ENCODE results near the gene ZNF516.

Gene ZNF516

GRCh38 chr18:76522551-76522950 lies 27.5 kb upstream of the ZNF516 start:
- no peaks in the 10 kb centered on the region for H3K9me3 ChIP-seq (ENCODE audit: low read length)
- no peak overlapping the region for H2AFZ ChIP-seq (ENCODE audit: low read depth, low read length)
- H3K27me3 ChIP-seq (ENCODE audit: insufficient read depth, low read length), result no peaks in the 10 kb centered on the region
- peaks cover 50% of the 10 kb centered on the region for H3K4me1 ChIP-seq (ENCODE audit: insufficient read depth, low read length)
- no peak overlapping the region for H3K4me3 ChIP-seq (ENCODE audit: low read length)
- no peaks in the 10 kb centered on the region for H3K36me3 ChIP-seq (ENCODE audit: insufficient read depth, low read length)

GRCh38 chr18:76522122-76522503 lies 27.1 kb upstream of the ZNF516 start:
- Histone ChIP-seq H3K36me3 (ENCODE audit: insufficient read depth, low read length) (no peaks in the 10 kb centered on the region), H3K4me3 (ENCODE audit: low read length) (peak overlapping the region; percentile 17), H3K4me1 (ENCODE audit: insufficient read depth, low read length) (peaks cover 53% of the 10 kb centered on the region), H3K27me3 (ENCODE audit: insufficient read depth, low read length) (no peaks in the 10 kb centered on the region), H2AFZ (ENCODE audit: low read depth, low read length) (peak overlapping the region; percentile 61), H3K9me3 (ENCODE audit: low read length) (no peaks in the 10 kb centered on the region)

- Histone ChIP-seq H3K4me1 (ENCODE audit: insufficient read depth, low read length) (peaks cover 53% of the 10 kb centered on the region), H3K27me3 (ENCODE audit: insufficient read depth, low read length) (no peaks in the 10 kb centered on the region), H3K36me3 (ENCODE audit: insufficient read depth, low read length) (no peaks in the 10 kb centered on the region), H3K9me3 (ENCODE audit: low read length) (no peaks in the 10 kb centered on the region), H3K4me3 (ENCODE audit: low read length) (peak overlapping the region; percentile 17), H2AFZ (ENCODE audit: low read depth, low read length) (peak overlapping the region; percentile 61)
Measured at GRCh38 chr18:76521417-76522121, 26.5 kb upstream of the ZNF516 start.

GRCh38 chr18:76518860-76519538 lies 24.0 kb upstream of the ZNF516 start:
- Histone ChIP-seq H3K4me1 (ENCODE audit: insufficient read depth, low read length) (peaks cover 37% of the 10 kb centered on the region), H3K9me3 (ENCODE audit: low read length) (no peaks in the 10 kb centered on the region), H3K27me3 (ENCODE audit: insufficient read depth, low read length) (no peaks in the 10 kb centered on the region), H3K36me3 (ENCODE audit: insufficient read depth, low read length) (no peaks in the 10 kb centered on the region), H3K4me3 (ENCODE audit: low read length) (peak overlapping the region; percentile 66), H2AFZ (ENCODE audit: low read depth, low read length) (peak overlapping the region; percentile 81)

GRCh38 chr18:76518123-76518859 lies 23.2 kb upstream of the ZNF516 start:
- Histone ChIP-seq H3K4me1 (ENCODE audit: insufficient read depth, low read length) (peaks cover 37% of the 10 kb centered on the region), H3K36me3 (ENCODE audit: insufficient read depth, low read length) (no peaks in the 10 kb centered on the region), H3K4me3 (ENCODE audit: low read length) (peak overlapping the region; percentile 66), H3K9me3 (ENCODE audit: low read length) (no peaks in the 10 kb centered on the region), H2AFZ (ENCODE audit: low read depth, low read length) (peak overlapping the region; percentile 81), H3K27me3 (ENCODE audit: insufficient read depth, low read length) (no peaks in the 10 kb centered on the region)

GRCh38 chr18:76515576-76515975 lies 20.5 kb upstream of the ZNF516 start:
- Histone ChIP-seq H2AFZ (ENCODE audit: low read depth, low read length) (no peak overlapping the region), H3K4me3 (ENCODE audit: low read length) (no peak overlapping the region), H3K27me3 (ENCODE audit: insufficient read depth, low read length) (no peaks in the 10 kb centered on the region), H3K9me3 (ENCODE audit: low read length) (no peaks in the 10 kb centered on the region), H3K4me1 (ENCODE audit: insufficient read depth, low read length) (peaks cover 20% of the 10 kb centered on the region), H3K36me3 (ENCODE audit: insufficient read depth, low read length) (no peaks in the 10 kb centered on the region)

- Histone ChIP-seq H3K27me3 (ENCODE audit: insufficient read depth, low read length) (no peaks in the 10 kb centered on the region), H2AFZ (ENCODE audit: low read depth, low read length) (no peak overlapping the region), H3K36me3 (ENCODE audit: insufficient read depth, low read length) (no peaks in the 10 kb centered on the region), H3K9me3 (ENCODE audit: low read length) (no peaks in the 10 kb centered on the region), H3K4me3 (ENCODE audit: low read length) (no peak overlapping the region), H3K4me1 (ENCODE audit: insufficient read depth, low read length) (peaks cover 16% of the 10 kb centered on the region)
Measured at GRCh38 chr18:76514573-76514972, 19.5 kb upstream of the ZNF516 start.

- Histone ChIP-seq H2AFZ (ENCODE audit: low read depth, low read length) (no peak overlapping the region), H3K36me3 (ENCODE audit: insufficient read depth, low read length) (no peaks in the 10 kb centered on the region), H3K4me3 (ENCODE audit: low read length) (no peak overlapping the region), H3K4me1 (ENCODE audit: insufficient read depth, low read length) (peaks cover 6% of the 10 kb centered on the region), H3K9me3 (ENCODE audit: low read length) (no peaks in the 10 kb centered on the region), H3K27me3 (ENCODE audit: insufficient read depth, low read length) (no peaks in the 10 kb centered on the region)
Measured at GRCh38 chr18:76507830-76508385, 12.9 kb upstream of the ZNF516 start.

GRCh38 chr18:76506974-76507764 lies 12.1 kb upstream of the ZNF516 start:
- peaks cover 6% of the 10 kb centered on the region for H3K4me1 ChIP-seq (ENCODE audit: insufficient read depth, low read length)
- no peaks in the 10 kb centered on the region for H3K27me3 ChIP-seq (ENCODE audit: insufficient read depth, low read length)
- no peak overlapping the region for H3K4me3 ChIP-seq (ENCODE audit: low read length)
- no peaks in the 10 kb centered on the region for H3K9me3 ChIP-seq (ENCODE audit: low read length)
- no peaks in the 10 kb centered on the region for H3K36me3 ChIP-seq (ENCODE audit: insufficient read depth, low read length)
- no peak overlapping the region for H2AFZ ChIP-seq (ENCODE audit: low read depth, low read length)

GRCh38 chr18:76506395-76506794 lies 11.4 kb upstream of the ZNF516 start:
- Histone ChIP-seq H3K27me3 (ENCODE audit: insufficient read depth, low read length) (no peaks in the 10 kb centered on the region), H3K4me3 (ENCODE audit: low read length) (no peak overlapping the region), H3K4me1 (ENCODE audit: insufficient read depth, low read length) (peaks cover 6% of the 10 kb centered on the region), H3K9me3 (ENCODE audit: low read length) (no peaks in the 10 kb centered on the region), H2AFZ (ENCODE audit: low read depth, low read length) (no peak overlapping the region), H3K36me3 (ENCODE audit: insufficient read depth, low read length) (no peaks in the 10 kb centered on the region)

GRCh38 chr18:76505614-76506013 lies 10.6 kb upstream of the ZNF516 start:
- Histone ChIP-seq H3K4me1 (ENCODE audit: insufficient read depth, low read length) (peaks cover 6% of the 10 kb centered on the region), H3K27me3 (ENCODE audit: insufficient read depth, low read length) (no peaks in the 10 kb centered on the region), H3K4me3 (ENCODE audit: low read length) (no peak overlapping the region), H2AFZ (ENCODE audit: low read depth, low read length) (no peak overlapping the region), H3K9me3 (ENCODE audit: low read length) (no peaks in the 10 kb centered on the region), H3K36me3 (ENCODE audit: insufficient read depth, low read length) (no peaks in the 10 kb centered on the region)

- H2AFZ ChIP-seq (ENCODE audit: low read depth, low read length), result no peak overlapping the region
- H3K36me3 ChIP-seq (ENCODE audit: insufficient read depth, low read length), result no peaks in the 10 kb centered on the region
- H3K4me3 ChIP-seq (ENCODE audit: low read length), result no peak overlapping the region
- H3K27me3 ChIP-seq (ENCODE audit: insufficient read depth, low read length), result no peaks in the 10 kb centered on the region
- H3K9me3 ChIP-seq (ENCODE audit: low read length), result no peaks in the 10 kb centered on the region
- peaks cover 6% of the 10 kb centered on the region for H3K4me1 ChIP-seq (ENCODE audit: insufficient read depth, low read length)
Measured at GRCh38 chr18:76504749-76505148, 9.7 kb upstream of the ZNF516 start.
